Activated CD8-positive, alpha-beta memory T cell treated with anti-CD3 and anti-CD28 coated beads for 24 hours (primary cell): Measurements from ENCODE around the gene GABARAPL1.
A peak's percentile ranks its signal among the peaks of the same experiment; 100 is the strongest.
"Not testable (repeated sequence)": the region's sequence is repeated elsewhere in the genome, so short reads cannot be mapped to it uniquely, and the experiment has no call there.

Experiments
- DNase-seq: peaks from one replicate; pipeline ENCODE4 v3.0.0-alpha.2; 2020

GABARAPL1 gene

DNA sequence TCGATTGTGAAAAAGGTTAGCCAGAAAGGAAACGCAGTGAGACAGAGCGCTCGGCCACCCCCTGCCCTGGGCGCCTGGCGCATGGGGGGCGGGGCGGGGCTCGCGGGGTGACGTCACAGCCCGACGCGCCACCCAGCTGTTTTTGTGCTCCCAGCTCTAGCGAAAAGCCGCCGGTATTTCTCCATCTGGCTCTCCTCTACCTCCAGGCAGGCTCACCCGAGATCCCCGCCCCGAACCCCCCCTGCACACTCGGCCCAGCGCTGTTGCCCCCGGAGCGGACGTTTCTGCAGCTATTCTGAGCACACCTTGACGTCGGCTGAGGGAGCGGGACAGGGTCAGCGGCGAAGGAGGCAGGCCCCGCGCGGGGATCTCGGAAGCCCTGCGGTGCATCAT, at the start of gene GABARAPL1:
Gene GABARAPL1 (plus strand): TSS at position 139 of the 393 bp plus-strand sequence. CDS start 253 bp downstream, at position 392.
- DNase-seq: peak; percentile 92

GRCh38 chr12:10163084-10163483, 49.6 kb upstream of the GABARAPL1 start:
- no peak for DNase-seq

- DNase-seq: no peak
These were observed 47.3 kb upstream of the GABARAPL1 start for GRCh38 chr12:10165421-10165820.

GRCh38 chr12:10167599-10167998, 45.1 kb upstream of the GABARAPL1 start:
- DNase-seq: no peak

GRCh38 chr12:10169104-10169503, 43.6 kb upstream of the GABARAPL1 start:
- no peak for DNase-seq

DNA sequence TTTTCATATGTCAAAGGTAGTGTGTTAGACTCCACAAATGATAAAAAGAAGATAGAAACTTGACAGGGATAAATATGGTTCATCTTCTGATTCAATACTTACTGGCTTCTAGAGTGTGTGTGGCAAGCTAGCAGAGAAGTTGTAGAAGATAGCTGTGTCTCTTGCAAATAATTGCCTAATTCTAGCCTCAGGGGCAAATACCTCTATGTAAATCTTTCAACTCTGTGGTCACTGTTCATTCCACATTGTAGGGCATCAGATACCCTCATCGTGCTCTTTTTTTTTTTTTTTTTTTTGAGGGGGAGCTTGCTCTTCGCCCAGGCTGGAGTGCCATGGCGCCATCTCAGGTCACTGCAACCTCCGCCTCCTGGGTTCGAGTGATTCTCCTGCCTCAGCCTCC, 42.5 kb upstream of the GABARAPL1 start:
- no peak for DNase-seq

- DNase-seq: no peak
These were observed 40.5 kb upstream of the GABARAPL1 start, which contains the start of gene OLR1 for GRCh38 chr12:10171973-10172728. Gene OLR1 (minus strand): TSS chr12:10172132. CDS start chr12:10172077, 55 bp downstream.

DNA sequence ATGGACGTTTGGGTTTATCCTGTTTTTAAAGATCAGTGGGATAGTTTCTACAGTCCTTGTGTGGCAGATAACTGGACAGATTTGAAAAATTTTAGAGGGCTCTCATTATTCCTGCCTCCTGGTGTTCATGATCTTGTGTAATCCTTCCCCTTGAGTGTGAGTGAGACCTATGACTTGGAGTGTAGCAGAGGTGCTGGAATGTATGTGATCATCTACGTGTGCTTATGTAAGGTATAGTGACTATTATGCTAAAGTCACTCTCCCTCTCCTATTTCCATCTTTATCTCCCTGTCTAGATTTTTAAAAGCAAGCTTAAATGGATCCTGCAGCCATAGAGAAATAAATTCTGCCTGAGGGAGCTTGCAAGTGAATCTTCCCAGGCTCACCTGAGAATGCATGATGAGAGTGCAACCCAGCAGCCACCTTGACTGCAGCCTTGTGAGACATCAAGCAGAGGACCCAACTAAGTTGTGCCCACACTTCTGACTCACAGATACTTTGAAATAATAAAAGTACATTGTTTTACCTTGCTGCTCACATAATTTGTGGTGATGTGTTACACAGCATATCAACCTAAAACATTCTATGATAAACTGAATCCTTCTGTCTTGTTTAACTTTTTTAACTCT, 37.6 kb upstream of the GABARAPL1 start:
- no peak for DNase-seq

DNA sequence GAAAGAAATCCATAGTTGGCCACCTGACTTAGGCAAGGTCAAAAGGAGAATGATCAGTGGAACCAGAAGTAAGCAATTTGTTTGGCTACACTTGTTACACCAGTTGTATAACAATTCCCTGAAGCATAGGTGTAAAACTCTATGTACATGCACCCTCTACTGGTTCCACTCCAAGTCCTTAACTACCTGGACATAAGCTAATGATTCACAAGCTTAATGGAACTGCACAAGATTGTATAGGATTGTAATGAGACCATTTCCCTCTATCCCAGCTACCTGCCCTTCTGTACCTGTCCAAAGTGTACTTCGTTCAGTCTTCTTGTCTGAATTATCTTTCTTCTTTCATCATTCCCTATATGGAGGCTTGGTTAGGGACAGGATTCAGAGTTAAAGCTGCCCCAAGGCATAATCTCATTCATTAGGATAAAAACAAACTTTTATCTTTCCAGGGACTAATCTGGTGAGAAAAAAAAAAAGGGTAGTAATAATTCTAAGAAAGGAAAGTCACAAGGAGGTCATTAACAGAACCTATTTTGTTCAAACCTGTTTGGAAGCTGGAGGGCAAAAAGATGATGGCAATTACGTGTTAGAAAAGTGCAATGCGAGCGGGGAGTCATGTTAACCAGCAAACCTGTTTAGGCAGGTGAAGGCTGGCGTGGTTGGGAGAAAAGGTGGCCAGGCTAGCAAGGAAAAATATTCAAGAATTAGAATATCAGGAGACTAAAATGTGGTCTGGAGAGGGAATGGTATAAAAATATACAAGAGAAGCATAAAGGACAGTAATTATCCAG, 36.6 kb upstream of the GABARAPL1 start:
- no peak for DNase-seq

GRCh38 chr12:10178821-10179220, 33.9 kb upstream of the GABARAPL1 start, which contains the start of gene TMEM52B:
Gene TMEM52B (plus strand): TSS chr12:10179032. CDS start chr12:10179575, 543 bp downstream.
- DNase-seq: no peak

GRCh38 chr12:10179776-10180181, 32.9 kb upstream of the GABARAPL1 start:
- no peak for DNase-seq

GRCh38 chr12:10182354-10183049, 30.2 kb upstream of the GABARAPL1 start:
- DNase-seq: no peak

GRCh38 chr12:10184261-10184843, 28.3 kb upstream of the GABARAPL1 start:
- DNase-seq: no peak

DNA sequence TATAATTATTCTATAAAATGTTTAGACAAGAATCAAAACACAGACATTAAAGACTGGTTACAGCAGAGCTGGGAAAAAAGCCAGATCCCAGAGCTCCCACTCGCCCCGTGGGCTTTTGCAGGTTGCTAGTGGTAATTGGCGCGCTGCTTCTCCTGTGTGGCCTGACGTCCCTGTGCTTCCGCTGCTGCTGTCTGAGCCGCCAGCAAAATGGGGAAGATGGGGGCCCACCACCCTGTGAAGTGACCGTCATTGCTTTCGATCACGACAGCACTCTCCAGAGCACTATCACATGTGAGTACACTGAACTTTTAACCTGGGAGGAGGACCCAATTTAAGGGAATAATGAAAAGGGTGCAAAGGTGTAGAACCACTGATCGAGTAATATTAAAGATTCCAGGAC, 26.4 kb upstream of the GABARAPL1 start:
- DNase-seq: no peak

- not testable (repeated sequence) for DNase-seq
These were observed 25.7 kb upstream of the GABARAPL1 start for GRCh38 chr12:10186958-10187357.

- DNase-seq: no peak
These were observed 23.0 kb upstream of the GABARAPL1 start for GRCh38 chr12:10189653-10190052.

DNA sequence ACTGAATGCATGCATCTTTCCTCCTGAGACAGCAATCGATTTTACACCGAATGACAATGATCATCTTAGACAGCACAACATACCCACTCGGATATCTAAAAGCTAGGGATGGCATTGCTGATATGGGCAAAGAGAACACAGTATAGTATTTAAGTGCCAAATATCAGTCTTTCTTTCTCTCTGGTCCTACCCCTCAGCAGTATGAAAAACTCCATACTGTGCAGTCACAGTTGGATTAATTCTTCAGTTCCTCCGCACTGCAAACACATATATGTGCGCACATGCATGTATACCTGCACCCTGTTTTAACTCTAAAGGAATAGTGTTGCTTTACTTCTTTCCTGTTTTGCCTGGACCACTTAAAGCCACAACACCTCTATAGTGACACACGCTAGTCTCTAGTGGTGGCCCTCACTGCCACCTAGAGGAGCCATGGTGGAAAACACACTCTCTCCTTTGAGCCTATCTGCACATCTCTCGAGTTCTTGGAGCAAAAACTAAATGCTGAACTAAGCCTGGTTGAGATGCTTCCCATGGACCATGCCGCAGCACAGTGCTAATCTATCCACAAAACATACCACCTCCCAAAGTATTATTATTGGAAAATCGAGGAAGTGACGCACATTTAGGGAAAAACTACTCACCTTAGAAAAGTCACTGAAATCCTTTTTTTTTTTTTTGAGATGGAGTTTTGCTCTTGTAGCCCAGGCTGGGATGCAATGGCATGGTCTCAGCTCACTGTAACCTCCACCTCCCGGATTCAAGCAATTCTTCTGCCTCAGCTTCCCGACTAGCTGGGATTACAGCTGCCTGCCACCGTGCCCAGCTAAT, 21.9 kb upstream of the GABARAPL1 start:
- DNase-seq: peak; percentile 71

GRCh38 chr12:10191865-10192264, 20.8 kb upstream of the GABARAPL1 start:
- no peak for DNase-seq

GRCh38 chr12:10194160-10194670, 18.5 kb upstream of the GABARAPL1 start:
- no peak for DNase-seq

GRCh38 chr12:10196210-10196609, 16.5 kb upstream of the GABARAPL1 start:
- no peak for DNase-seq

- DNase-seq: no peak
These were observed 14.8 kb upstream of the GABARAPL1 start for GRCh38 chr12:10197879-10198278.
